ENCODE measurements around the gene NR2F2.

NR2F2 gene

GRCh38 chr15:96358001-96358801 lies 27.7 kb downstream of the NR2F2 start:
- peaks cover 22% of the 10 kb centered on the region for H3K4me1 Mint-ChIP-seq (ENCODE audit: low read depth)
- peak overlapping the region; percentile 90 for H3K27ac Mint-ChIP-seq
- H3K27me3 Mint-ChIP-seq (ENCODE audit: low read depth), result peaks cover 62% of the 10 kb centered on the region
- peak overlapping the region; percentile 93 for H3K4me3 Mint-ChIP-seq
- no peaks in the 10 kb centered on the region for H3K9me3 Mint-ChIP-seq
- H3K36me3 Mint-ChIP-seq (ENCODE audit: low read depth), result peaks cover 6% of the 10 kb centered on the region

- Mint-ChIP-seq H3K9me3 (no peaks in the 10 kb centered on the region), H3K27ac (no peak overlapping the region), H3K36me3 (ENCODE audit: low read depth) (peaks cover 6% of the 10 kb centered on the region), H3K4me3 (no peak overlapping the region), H3K4me1 (ENCODE audit: low read depth) (peaks cover 22% of the 10 kb centered on the region), H3K27me3 (ENCODE audit: low read depth) (peaks cover 65% of the 10 kb centered on the region)
Measured at GRCh38 chr15:96358821-96359615, 28.5 kb downstream of the NR2F2 start.

- Mint-ChIP-seq H3K4me3 (no peak overlapping the region), H3K36me3 (ENCODE audit: low read depth) (peaks cover 6% of the 10 kb centered on the region)
Measured at GRCh38 chr15:96359616-96360521, 29.4 kb downstream of the NR2F2 start.

GRCh38 chr15:96360581-96361308 lies 30.2 kb downstream of the NR2F2 start:
- Mint-ChIP-seq H3K4me1 (ENCODE audit: low read depth) (peaks cover 22% of the 10 kb centered on the region), H3K27ac (peak overlapping the region; percentile 74), H3K4me3 (no peak overlapping the region), H3K9me3 (no peaks in the 10 kb centered on the region), H3K36me3 (ENCODE audit: low read depth) (peaks cover 6% of the 10 kb centered on the region), H3K27me3 (ENCODE audit: low read depth) (peaks cover 81% of the 10 kb centered on the region)

More at GRCh38 chr15:96359616-96360521, 29.4 kb downstream of the NR2F2 start:
- H3K27ac Mint-ChIP-seq, result no peak overlapping the region
- no peaks in the 10 kb centered on the region for H3K9me3 Mint-ChIP-seq
- peaks cover 74% of the 10 kb centered on the region for H3K27me3 Mint-ChIP-seq (ENCODE audit: low read depth)
- H3K4me1 Mint-ChIP-seq (ENCODE audit: low read depth), result peaks cover 22% of the 10 kb centered on the region

- Mint-ChIP-seq H3K4me1 (ENCODE audit: low read depth) (peaks cover 19% of the 10 kb centered on the region), H3K27me3 (ENCODE audit: low read depth) (peaks cover 87% of the 10 kb centered on the region), H3K36me3 (ENCODE audit: low read depth) (peaks cover 6% of the 10 kb centered on the region), H3K27ac (no peak overlapping the region), H3K9me3 (no peaks in the 10 kb centered on the region), H3K4me3 (no peak overlapping the region)
Measured at GRCh38 chr15:96361309-96362010, 31.0 kb downstream of the NR2F2 start.

- Mint-ChIP-seq H3K27me3 (ENCODE audit: low read depth) (peaks cover 91% of the 10 kb centered on the region), H3K9me3 (no peaks in the 10 kb centered on the region), H3K27ac (peak overlapping the region; percentile 54), H3K4me1 (ENCODE audit: low read depth) (peaks cover 13% of the 10 kb centered on the region), H3K36me3 (ENCODE audit: low read depth) (peaks cover 5% of the 10 kb centered on the region), H3K4me3 (no peak overlapping the region)
Measured at GRCh38 chr15:96362011-96362754, 31.7 kb downstream of the NR2F2 start.

- peak overlapping the region; percentile 54 for H3K27ac Mint-ChIP-seq
- peaks cover 9% of the 10 kb centered on the region for H3K4me1 Mint-ChIP-seq (ENCODE audit: low read depth)
- no peak overlapping the region for H3K4me3 Mint-ChIP-seq
- peaks cover 92% of the 10 kb centered on the region for H3K27me3 Mint-ChIP-seq (ENCODE audit: low read depth)
- H3K9me3 Mint-ChIP-seq, result peaks cover 4% of the 10 kb centered on the region
- H3K36me3 Mint-ChIP-seq (ENCODE audit: low read depth), result peaks cover 4% of the 10 kb centered on the region
Measured at GRCh38 chr15:96362755-96363651, 32.5 kb downstream of the NR2F2 start.

GRCh38 chr15:96363707-96364106 lies 33.2 kb downstream of the NR2F2 start:
- Mint-ChIP-seq H3K4me1 (ENCODE audit: low read depth) (peaks cover 4% of the 10 kb centered on the region), H3K36me3 (ENCODE audit: low read depth) (peaks cover 4% of the 10 kb centered on the region), H3K27ac (peak overlapping the region; percentile 31), H3K27me3 (ENCODE audit: low read depth) (peaks cover 92% of the 10 kb centered on the region), H3K9me3 (peaks cover 4% of the 10 kb centered on the region), H3K4me3 (no peak overlapping the region)

GRCh38 chr15:96365781-96366525 lies 35.5 kb downstream of the NR2F2 start:
- peaks cover 4% of the 10 kb centered on the region for H3K36me3 Mint-ChIP-seq (ENCODE audit: low read depth)

GRCh38 chr15:96366526-96366877 lies 36.0 kb downstream of the NR2F2 start:
- no peak overlapping the region for H3K27ac Mint-ChIP-seq

More at GRCh38 chr15:96365781-96366525, 35.5 kb downstream of the NR2F2 start:
- peaks cover 92% of the 10 kb centered on the region for H3K27me3 Mint-ChIP-seq (ENCODE audit: low read depth)
- no peak overlapping the region for H3K4me3 Mint-ChIP-seq
- H3K27ac Mint-ChIP-seq, result peak overlapping the region; percentile 52
- peaks cover 4% of the 10 kb centered on the region for H3K9me3 Mint-ChIP-seq
- peaks cover 2% of the 10 kb centered on the region for H3K4me1 Mint-ChIP-seq (ENCODE audit: low read depth)

GRCh38 chr15:96367311-96368200 lies 37.1 kb downstream of the NR2F2 start:
- Mint-ChIP-seq H3K9me3 (peaks cover 4% of the 10 kb centered on the region), H3K27me3 (ENCODE audit: low read depth) (peaks cover 76% of the 10 kb centered on the region), H3K4me3 (no peak overlapping the region), H3K36me3 (ENCODE audit: low read depth) (peaks cover 2% of the 10 kb centered on the region), H3K4me1 (ENCODE audit: low read depth) (peaks cover 2% of the 10 kb centered on the region), H3K27ac (peak overlapping the region; percentile 66)

More at GRCh38 chr15:96366526-96366877, 36.0 kb downstream of the NR2F2 start:
- H3K9me3 Mint-ChIP-seq, result peaks cover 4% of the 10 kb centered on the region
- H3K36me3 Mint-ChIP-seq (ENCODE audit: low read depth), result peaks cover 4% of the 10 kb centered on the region
- peaks cover 2% of the 10 kb centered on the region for H3K4me1 Mint-ChIP-seq (ENCODE audit: low read depth)
- peaks cover 87% of the 10 kb centered on the region for H3K27me3 Mint-ChIP-seq (ENCODE audit: low read depth)
- H3K4me3 Mint-ChIP-seq, result no peak overlapping the region
